Measurements from ENCODE around the gene SALL1. TPM values are rescaled to one million over a fixed set of nuclear protein-coding genes. Genes with fewer than 3 reads are reported as not detected.

Gene SALL1
- polyA plus RNA-seq, 1 of the 3 experiments (the other 2 are of a cell fraction) = 0.02 TPM

DNA sequence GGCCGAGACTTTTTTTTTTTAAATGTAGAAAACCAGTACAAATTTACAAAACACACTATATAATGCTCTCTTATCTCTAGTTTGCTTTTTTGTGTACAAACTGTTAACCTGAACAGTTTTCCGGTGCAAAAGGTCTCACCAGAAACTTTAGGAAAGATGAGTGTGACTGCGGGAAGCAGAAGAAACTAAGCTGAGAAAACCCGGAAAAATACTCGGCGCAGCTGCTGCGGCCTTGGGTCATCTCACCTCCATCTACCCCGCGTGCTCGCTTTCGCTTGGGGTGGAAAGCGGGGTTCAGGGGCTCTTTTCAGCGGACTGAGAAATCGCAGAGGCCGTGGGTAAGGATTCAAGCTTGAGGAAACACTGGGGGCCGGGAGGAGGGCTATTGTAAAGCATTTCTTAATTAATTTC, 1.8 kb downstream of the SALL1 start:
- Histone ChIP-seq H3K4me3 (ENCODE audit: low read depth in 2 of 2, low read length in 1 of 2) (no peak overlapping the region), H3K9me2 (no peaks in the 10 kb centered on the region), H4K20me1 (ENCODE audit: insufficient read depth) (no peaks in the 10 kb centered on the region), H3K27me3 (ENCODE audit: insufficient read depth) (peaks cover 55% of the 10 kb centered on the region), H3K9me3 (no peaks in the 10 kb centered on the region), H3F3A (replicated peaks; ENCODE audit: insufficient read depth) (no peaks in the 10 kb centered on the region), H2AFZ (ENCODE audit: low read depth) (no peak overlapping the region), H3K4me1 (ENCODE audit: control insufficient read depth in 1 of 2, insufficient read depth in 2 of 2, low read depth in 1 of 2, low read length in 1 of 2) (no peaks in the 10 kb centered on the region; a peak in 2 of 4 replicates), H3K4me2 (no peak overlapping the region), H3K27ac (ENCODE audit: low read depth in 2 of 2, low read length in 1 of 2) (no peak overlapping the region), H3K36me3 (replicated peaks in 1 of 2; ENCODE audit: control insufficient read depth in 1 of 2, insufficient read depth in 2 of 2, low read length in 1 of 2) (no peaks in the 10 kb centered on the region), H3K9ac (no peak overlapping the region), H3K79me2 (ENCODE audit: insufficient read depth) (no peaks in the 10 kb centered on the region)
- ChIA-PET CTCF (interaction anchor here (1.6 kb wide), 1 partner anchor 607 kb away, joined by 4 read pairs; no protein-coding TSS in a partner anchor), POLR2A (no interaction called here)
- TF ChIP-seq TEAD4 (IDR thresholded peaks at IDR 0.05; ENCODE audit: borderline replicate concordance, insufficient read depth) (no peak), CHD2 (IDR thresholded peaks at IDR 0.05; ENCODE audit: low read length, partially characterized antibody) (no peak), POLR2AphosphoS5 (IDR thresholded peaks at IDR 0.05; ENCODE audit: low read depth, low read length) (no peak)
- no peak for DNase-seq
- WGBS (ENCODE audit: low lambda C conversion rate) = 66% methylated on average over 16 of the region's 16 CpGs

- ChIA-PET CTCF (interaction anchor here (1.6 kb wide), 1 partner anchor 608 kb away, joined by 4 read pairs; no protein-coding TSS in a partner anchor), POLR2A (no interaction called here)
- no peaks in the 10 kb centered on the region for H3K9me2 ChIP-seq
- no peak overlapping the region for H3K27ac ChIP-seq (ENCODE audit: low read depth in 2 of 2, low read length in 1 of 2)
- no peaks in the 10 kb centered on the region for H3K36me3 ChIP-seq (replicated peaks in 1 of 2; ENCODE audit: control insufficient read depth in 1 of 2, insufficient read depth in 2 of 2, low read length in 1 of 2)
- no peaks in the 10 kb centered on the region for H4K20me1 ChIP-seq (ENCODE audit: insufficient read depth)
- H3K9ac ChIP-seq = no peak overlapping the region
- H3K4me2 ChIP-seq = no peak overlapping the region
- H2AFZ ChIP-seq (ENCODE audit: low read depth) = no peak overlapping the region
- 27% methylated on average over 2 of the region's 2 CpGs for WGBS (ENCODE audit: low lambda C conversion rate)
- no peak overlapping the region for H3K4me3 ChIP-seq (ENCODE audit: low read depth in 2 of 2, low read length in 1 of 2)
- H3K4me1 ChIP-seq (ENCODE audit: control insufficient read depth in 1 of 2, insufficient read depth in 2 of 2, low read depth in 1 of 2, low read length in 1 of 2) = no peaks in the 10 kb centered on the region; a peak in 2 of 4 replicates
- H3K79me2 ChIP-seq (ENCODE audit: insufficient read depth) = no peaks in the 10 kb centered on the region
- DNase-seq = no peak
- H3K27me3 ChIP-seq (ENCODE audit: insufficient read depth) = peaks cover 50% of the 10 kb centered on the region
- no peaks in the 10 kb centered on the region for H3F3A ChIP-seq (replicated peaks; ENCODE audit: insufficient read depth)
- no peaks in the 10 kb centered on the region for H3K9me3 ChIP-seq
- TF ChIP-seq REST (IDR thresholded peaks at IDR 0.05; ENCODE audit: low read depth, low read length) (no peak), MAX (IDR thresholded peaks at IDR 0.05; ENCODE audit: low read depth) (no peak), ZBTB33 (IDR thresholded peaks at IDR 0.05; ENCODE audit: borderline replicate concordance, low read depth) (no peak), NFIC (IDR thresholded peaks at IDR 0.05; ENCODE audit: borderline replicate concordance) (no peak), TCF12 (IDR thresholded peaks at IDR 0.05) (no peak), PBX3 (IDR thresholded peaks at IDR 0.05) (no peak), YY1 (IDR thresholded peaks at IDR 0.05; ENCODE audit: low read depth) (no peak), SIN3A (IDR thresholded peaks at IDR 0.05; ENCODE audit: borderline replicate concordance, low read depth, low read length) (no peak), MEF2A (IDR thresholded peaks at IDR 0.05; ENCODE audit: borderline replicate concordance, low read depth) (no peak), JUND (IDR thresholded peaks at IDR 0.05) (no peak), TEAD4 (IDR thresholded peaks at IDR 0.05; ENCODE audit: borderline replicate concordance, insufficient read depth) (no peak), USF2 (IDR thresholded peaks at IDR 0.05; ENCODE audit: borderline replicate concordance, low read depth, low read length) (no peak), USF1 (IDR thresholded peaks at IDR 0.05; ENCODE audit: borderline replicate concordance, low read depth) (no peak)
- TF ChIP-seq, protein P1, sequence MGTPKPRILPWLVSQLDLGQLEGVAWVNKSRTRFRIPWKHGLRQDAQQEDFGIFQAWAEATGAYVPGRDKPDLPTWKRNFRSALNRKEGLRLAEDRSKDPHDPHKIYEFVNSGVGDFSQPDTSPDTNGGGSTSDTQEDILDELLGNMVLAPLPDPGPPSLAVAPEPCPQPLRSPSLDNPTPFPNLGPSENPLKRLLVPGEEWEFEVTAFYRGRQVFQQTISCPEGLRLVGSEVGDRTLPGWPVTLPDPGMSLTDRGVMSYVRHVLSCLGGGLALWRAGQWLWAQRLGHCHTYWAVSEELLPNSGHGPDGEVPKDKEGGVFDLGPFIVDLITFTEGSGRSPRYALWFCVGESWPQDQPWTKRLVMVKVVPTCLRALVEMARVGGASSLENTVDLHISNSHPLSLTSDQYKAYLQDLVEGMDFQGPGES (IDR thresholded peaks at IDR 0.05; ENCODE audit: low read depth, low read length) = no peak
These were observed 2.3 kb downstream of the SALL1 start for GRCh38 chr16:51148678-51149228.
